ENCODE measurements around the gene ATP5PB.

ATP5PB gene, protein sequence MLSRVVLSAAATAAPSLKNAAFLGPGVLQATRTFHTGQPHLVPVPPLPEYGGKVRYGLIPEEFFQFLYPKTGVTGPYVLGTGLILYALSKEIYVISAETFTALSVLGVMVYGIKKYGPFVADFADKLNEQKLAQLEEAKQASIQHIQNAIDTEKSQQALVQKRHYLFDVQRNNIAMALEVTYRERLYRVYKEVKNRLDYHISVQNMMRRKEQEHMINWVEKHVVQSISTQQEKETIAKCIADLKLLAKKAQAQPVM

DNA sequence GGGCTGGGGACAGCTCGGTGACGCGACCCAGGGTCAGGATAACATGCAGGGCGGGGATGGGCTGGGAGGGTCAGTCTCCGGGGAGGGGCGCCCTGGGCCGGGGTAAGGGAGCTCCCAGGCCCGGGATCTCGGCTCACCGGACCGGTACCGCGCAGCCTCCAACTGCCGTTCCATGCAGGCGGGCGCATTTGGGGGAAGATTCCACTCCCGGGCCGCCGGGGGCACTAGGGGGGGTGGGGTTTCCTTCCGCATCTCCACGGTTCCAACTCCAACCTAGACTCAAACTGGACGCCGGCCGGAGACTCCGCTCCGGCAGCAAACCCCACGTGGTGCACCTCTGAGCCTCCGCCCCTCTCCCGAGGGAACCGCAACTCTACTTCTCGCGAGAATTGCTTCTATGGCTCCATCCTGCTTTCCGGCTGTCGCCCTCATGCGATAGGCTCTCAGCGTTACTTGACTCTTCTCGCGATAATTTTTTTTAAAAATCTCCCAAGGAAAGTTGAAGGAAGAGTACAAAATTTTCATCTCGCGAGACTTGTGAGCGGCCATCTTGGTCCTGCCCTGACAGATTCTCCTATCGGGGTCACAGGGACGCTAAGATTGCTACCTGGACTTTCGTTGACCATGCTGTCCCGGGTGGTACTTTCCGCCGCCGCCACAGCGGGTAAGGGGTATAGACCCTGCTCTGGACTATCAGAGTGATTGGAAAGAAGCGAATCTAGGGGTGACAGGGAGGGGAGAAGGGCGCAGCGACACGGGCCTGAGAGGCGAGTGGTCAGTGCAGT, at the start of gene ATP5PB, which contains the start of gene WDR77:
ATP5PB (plus strand) TSS at position 547 of the 785 bp plus-strand sequence; CDS start at position 625, 78 bp downstream.
WDR77 (minus strand) TSS at position 339 of the 785 bp plus-strand sequence; CDS start at position 252, 87 bp downstream.
- DNase-seq: peak; percentile 99 to 100

- DNase-seq: peak; percentile 42 to 75
Observed at GRCh38 chr1:111399792-111400610, 49.3 kb upstream of the ATP5PB start.

GRCh38 chr1:111402083-111402482, 47.2 kb upstream of the ATP5PB start:
- DNase-seq: no peak

DNA sequence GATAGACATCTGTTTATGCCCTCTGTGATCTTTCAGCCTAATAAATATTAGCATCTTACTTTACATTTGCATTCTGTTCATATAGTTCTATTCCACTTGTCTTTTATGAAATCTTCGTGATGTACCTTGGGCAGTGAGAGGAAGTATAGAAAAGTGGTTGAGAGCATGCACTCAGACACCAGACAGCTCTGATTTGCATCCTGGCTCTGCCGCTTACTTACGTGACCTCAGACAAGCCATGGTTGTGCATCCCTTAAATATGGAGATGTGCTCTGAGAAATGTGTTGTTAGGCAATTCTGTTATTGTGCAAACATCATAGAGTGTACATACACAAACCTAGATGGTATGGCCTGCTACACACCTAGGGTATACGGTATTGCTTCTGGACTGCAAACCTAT, 44.7 kb upstream of the ATP5PB start:
- peak in 1 of 2 experiments; percentile 51 for DNase-seq

DNA sequence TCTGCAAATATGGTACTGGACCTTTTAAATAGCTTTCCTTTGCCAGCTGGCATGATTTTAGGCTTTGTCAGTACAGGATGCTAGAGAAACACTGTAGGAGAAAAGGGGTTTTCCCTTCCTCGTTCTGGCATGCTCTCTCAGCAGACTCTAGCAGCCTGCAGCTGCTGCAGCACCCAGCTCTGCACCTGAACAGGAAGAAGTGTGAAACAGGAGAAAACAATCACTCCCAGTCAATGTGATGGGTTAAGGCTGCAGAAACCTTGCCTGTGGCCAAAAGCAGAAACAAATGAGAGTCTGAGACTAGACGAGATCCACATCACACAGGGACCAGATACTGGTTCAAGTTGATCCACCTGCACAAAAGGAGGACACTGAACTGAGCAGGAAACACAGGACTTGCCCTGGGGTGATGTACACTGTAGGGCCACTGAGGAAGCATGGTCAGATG, 42.9 kb upstream of the ATP5PB start:
- no peak for DNase-seq

DNA sequence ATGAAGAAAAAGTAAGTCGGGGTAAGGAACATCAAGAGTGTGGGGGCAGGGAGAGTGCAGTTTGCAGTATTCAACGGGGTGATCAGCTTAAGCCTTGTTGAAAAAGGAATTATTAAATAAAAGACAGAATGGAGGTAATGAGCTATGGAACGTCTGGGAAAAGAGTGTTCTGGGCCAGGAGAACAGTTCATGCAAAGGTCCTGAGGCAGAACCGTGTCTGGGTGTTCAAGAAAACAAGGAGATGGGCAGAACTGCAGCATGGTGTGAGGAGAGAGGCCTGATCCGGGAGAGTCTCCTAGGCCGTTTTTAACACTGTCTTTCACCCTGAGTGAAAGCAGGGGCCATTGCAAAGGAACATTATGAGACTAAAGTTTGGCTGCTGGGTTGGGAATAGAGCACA, 42.0 kb upstream of the ATP5PB start:
- DNase-seq: no peak

DNA sequence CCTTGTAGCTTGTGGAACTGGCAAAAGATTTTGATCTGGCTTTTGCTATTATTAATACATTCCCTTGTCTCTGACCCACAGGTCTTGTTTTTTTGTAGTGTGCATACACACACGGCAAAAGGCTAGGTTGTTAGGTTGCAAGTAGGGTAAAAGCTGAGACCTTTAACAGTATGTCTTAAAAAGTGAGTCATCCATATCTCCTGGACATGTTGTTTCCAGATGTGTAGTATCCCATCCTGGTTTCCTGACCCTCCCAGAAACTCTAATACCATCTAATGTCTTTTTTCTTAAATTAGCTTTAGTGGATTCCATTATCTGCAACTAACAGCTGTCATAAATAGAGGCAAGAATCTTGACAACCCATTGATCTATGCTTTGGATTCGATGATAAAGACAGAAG, 36.4 kb upstream of the ATP5PB start:
- DNase-seq: no peak

- DNase-seq: no peak
Observed at GRCh38 chr1:111414756-111415155, 34.5 kb upstream of the ATP5PB start.

- DNase-seq: no peak
Observed at GRCh38 chr1:111415461-111415860, 33.8 kb upstream of the ATP5PB start.

GRCh38 chr1:111417755-111418154, 31.5 kb upstream of the ATP5PB start:
- DNase-seq: no peak

DNA sequence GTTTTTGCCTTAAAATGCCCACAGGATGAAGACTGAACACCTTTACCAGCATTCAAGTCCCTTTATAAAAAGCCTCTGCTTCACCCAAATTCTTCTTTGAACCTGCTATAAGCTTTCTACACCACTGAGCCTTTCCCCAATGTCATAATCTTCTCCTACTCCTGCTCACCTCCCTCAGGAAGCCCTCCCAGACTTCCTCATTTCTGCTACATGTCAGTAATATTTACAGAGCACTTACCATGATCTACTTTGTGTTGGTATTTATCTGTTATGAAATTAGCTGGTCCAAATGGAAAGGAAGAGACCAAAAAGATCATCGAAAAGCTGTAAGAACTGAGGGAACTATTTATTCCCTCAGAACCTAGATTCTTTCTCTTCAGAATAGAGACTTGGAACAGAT, 30.2 kb upstream of the ATP5PB start:
- DNase-seq: no peak

- DNase-seq: no peak
Observed at GRCh38 chr1:111420377-111420776, 28.9 kb upstream of the ATP5PB start.

GRCh38 chr1:111422546-111423391, 26.5 kb upstream of the ATP5PB start:
- DNase-seq: no peak

GRCh38 chr1:111424281-111424680, 25.0 kb upstream of the ATP5PB start:
- no peak for DNase-seq

- DNase-seq: no peak
Observed at GRCh38 chr1:111436726-111437125, 12.5 kb upstream of the ATP5PB start.

- DNase-seq: no peak
Observed at GRCh38 chr1:111439461-111440351, 9.6 kb upstream of the ATP5PB start.

DNA sequence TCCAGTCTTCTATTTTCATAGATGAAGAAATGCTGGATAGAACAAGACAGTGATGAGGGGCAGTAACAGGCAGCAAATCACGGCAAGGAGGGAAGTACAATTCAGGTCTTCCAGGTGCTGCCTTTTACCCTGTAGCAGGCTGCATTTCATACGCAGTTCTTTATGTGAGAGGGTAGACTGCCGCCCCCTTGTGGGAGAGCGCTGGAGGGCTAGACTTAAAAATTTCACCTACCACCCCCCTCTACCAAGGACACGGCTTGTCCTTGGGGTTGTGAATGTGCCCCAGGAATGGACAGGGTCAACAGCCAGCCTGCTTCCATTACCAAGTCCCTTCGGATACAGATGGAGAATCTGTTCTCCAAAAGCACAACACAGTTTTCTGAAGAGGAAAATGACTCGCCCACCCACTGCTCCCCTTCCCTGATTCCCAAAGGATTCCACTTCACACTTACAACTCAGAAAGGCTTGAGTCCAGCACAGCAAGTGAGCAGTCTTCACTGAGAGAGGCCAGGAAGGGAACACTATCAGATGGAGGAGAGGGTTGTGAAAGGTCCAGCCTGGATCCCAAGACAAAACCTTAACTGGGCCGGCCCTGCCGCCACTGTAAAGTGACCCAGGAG, 7.6 kb upstream of the ATP5PB start:
- peak; percentile 14 to 59 for DNase-seq

DNA sequence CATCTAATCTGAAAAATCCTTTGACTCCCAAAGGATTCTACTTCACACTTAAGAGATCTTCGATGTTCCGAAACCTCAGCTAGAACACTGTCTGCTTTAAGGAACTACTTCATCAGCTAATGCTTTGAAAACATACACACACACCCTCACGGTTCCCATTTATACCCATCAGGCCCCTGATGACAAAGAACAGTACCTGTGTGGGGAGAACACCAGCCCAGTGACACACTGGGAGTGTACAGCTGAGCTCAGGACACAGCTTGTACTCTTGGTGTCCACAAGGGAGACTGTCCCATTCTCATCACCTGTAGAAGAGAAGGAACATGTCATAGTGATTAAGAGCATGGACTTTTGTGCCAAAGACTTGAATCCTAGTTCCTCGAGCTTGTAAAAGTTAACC, 6.8 kb upstream of the ATP5PB start:
- DNase-seq: no peak

- DNase-seq: no peak
Observed at GRCh38 chr1:111444031-111444430, 5.2 kb upstream of the ATP5PB start.

DNA sequence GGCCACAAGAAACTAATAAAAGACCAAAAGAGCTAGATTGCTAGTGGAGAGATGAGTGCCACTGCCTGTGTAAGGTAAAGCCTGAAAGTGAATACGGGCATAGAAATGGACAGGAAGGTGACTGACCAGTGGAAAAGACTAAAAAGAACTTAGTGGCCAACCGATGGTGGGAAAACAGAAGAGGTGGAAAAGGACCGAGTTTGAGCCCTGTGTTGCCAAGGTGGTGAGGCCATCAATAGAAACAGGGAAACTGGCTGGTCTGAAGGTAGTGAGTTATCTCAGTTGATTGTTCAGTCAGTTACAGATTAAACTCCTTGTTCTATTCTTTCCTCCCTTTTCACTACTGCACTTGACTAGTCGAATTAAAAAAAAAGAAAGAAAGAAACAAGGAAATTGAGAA, 2.7 kb upstream of the ATP5PB start:
- no peak for DNase-seq

Data from NCI-H526 (cell line).